Gastroesophageal sphincter (tissue), 3 donors: Measurements from ENCODE around the gene XYLT1.

Experiments
- EP300 ChIP-seq: sonication (generic); formaldehyde crosslinking; IDR thresholded peaks from one replicate; pipeline ENCODE4 v1.6.1; 2017; ENCODE audit warnings: antibody characterized with exemption, mild to moderate bottlenecking
- POLR2A ChIP-seq, 2 donors: fragments of 450-650 bp; IDR thresholded peaks; one replicate each; pipeline ENCODE4 v1.6.1; 2017; ENCODE audit warnings: antibody characterized with exemption in 2 of 2, mild to moderate bottlenecking in 2 of 2, moderate library complexity in 1 of 2
- POLR2AphosphoS5 ChIP-seq: sonication (generic); formaldehyde crosslinking; IDR thresholded peaks from one replicate; pipeline ENCODE4 v1.6.1; 2017; ENCODE audit warnings: antibody characterized with exemption
- TF ChIP-seq, protein P1 (sequence below), 4 experiments: fragments of 200-600 bp in 2 of 4; fragments of 450-650 bp in 2 of 4; sonication (generic) in 1 of 4; IDR thresholded peaks; one replicate each; pipeline ENCODE4 v1.5.1; 2017 to 2019; ENCODE audit warnings: antibody characterized with exemption in 4 of 4, mild to moderate bottlenecking in 2 of 4, moderate library complexity in 2 of 4

DNA sequence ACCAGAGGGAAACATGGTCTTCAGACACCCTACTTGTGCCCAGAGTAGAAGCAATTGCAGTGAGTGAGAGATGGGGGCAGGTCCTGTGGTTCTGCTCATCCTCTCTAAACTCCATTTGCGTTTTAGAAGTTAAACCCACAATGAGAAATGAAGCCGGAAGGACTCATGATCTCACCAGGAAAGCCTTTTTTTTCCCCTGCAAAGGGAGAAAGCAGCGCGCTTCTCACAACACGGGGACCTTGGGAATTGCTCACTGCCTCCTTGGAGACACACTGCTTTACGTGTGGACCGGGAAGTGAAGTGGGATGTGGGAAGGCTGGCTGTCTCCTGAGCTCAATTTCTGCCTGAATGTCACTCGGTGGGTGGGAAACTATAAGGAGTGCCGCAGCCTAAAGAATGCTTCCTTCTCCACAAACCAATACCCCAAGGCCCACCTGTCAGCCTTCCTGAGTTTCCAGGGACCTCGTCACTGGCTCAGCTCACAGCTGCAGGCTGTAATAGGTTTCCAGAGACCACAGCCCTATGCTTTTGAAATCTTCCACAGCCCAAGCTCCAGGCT is 365.4 kb downstream of the XYLT1 start:
- TF ChIP-seq, protein P1, sequence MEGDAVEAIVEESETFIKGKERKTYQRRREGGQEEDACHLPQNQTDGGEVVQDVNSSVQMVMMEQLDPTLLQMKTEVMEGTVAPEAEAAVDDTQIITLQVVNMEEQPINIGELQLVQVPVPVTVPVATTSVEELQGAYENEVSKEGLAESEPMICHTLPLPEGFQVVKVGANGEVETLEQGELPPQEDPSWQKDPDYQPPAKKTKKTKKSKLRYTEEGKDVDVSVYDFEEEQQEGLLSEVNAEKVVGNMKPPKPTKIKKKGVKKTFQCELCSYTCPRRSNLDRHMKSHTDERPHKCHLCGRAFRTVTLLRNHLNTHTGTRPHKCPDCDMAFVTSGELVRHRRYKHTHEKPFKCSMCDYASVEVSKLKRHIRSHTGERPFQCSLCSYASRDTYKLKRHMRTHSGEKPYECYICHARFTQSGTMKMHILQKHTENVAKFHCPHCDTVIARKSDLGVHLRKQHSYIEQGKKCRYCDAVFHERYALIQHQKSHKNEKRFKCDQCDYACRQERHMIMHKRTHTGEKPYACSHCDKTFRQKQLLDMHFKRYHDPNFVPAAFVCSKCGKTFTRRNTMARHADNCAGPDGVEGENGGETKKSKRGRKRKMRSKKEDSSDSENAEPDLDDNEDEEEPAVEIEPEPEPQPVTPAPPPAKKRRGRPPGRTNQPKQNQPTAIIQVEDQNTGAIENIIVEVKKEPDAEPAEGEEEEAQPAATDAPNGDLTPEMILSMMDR (IDR thresholded peaks at IDR 0.05), result no peak
- TF ChIP-seq POLR2A (IDR thresholded peaks at IDR 0.05) (no peak), POLR2AphosphoS5 (no peak), EP300 (no peak)
